Activated CD4-positive, CD25-positive, alpha-beta regulatory T cell treated with anti-CD3 and anti-CD28 coated beads, Interleukin-2, amount 50 U/mL, for 16 hours (primary cell): Measurements from ENCODE around the gene CAMK1D.
"Not testable (repeated sequence)": the region's sequence is repeated elsewhere in the genome, so short reads cannot be mapped to it uniquely, and the experiment has no call there.

ENCODE experiments used
- DNase-seq: peaks from one replicate; pipeline ENCODE4 v3.0.0-alpha.2; 2020; ENCODE audit warnings: low read depth, low spot score

Gene CAMK1D

DNA sequence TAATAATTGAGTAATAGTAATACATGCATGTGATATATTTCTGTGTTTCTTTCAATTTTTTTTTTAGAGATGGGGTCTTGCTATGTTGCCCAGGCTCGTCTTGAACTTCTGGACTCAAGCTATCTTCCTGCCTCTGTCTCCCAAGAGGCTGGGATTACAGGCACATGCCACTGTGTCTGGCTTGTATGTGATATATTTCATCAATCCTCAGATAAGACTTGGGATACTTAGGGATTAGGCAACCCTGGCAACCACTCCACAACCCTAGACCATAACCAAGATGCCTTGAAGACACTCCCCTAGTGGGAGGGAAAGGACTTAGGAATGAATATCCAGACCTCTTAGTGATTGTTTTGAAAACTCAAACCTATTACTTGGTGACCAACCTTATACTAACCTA, 497.4 kb downstream of the CAMK1D start:
- DNase-seq = no peak

DNA sequence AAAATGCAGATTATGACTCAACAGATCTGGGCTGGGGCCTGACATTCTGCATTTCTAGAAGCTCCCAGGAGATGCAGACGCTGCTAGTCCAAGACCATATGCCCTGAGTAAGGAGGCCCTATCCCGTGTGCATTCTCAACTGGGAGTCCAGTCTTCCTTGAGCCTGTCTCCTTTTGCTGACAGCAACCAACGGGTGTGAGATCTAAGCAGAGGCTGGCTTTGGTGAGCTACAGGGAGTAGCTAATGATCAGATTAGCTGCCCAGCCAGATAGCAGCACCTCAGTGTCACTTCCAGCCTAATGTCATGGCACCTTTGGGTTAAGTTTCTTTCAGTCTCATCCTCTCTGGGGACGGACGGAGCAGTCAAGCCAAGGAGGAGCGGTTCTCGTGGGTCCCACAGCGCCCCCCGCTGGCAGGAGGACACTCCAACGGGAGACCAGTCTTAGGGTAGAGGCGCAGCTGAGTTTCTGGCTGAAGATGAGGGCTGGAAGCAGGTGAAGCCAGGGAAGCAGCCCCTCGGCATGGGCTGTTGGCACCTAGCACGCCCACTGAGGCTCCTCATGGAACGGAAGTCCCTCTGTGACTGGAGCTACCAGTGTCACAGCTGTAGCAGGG, 498.1 kb downstream of the CAMK1D start:
- DNase-seq = no peak

DNA sequence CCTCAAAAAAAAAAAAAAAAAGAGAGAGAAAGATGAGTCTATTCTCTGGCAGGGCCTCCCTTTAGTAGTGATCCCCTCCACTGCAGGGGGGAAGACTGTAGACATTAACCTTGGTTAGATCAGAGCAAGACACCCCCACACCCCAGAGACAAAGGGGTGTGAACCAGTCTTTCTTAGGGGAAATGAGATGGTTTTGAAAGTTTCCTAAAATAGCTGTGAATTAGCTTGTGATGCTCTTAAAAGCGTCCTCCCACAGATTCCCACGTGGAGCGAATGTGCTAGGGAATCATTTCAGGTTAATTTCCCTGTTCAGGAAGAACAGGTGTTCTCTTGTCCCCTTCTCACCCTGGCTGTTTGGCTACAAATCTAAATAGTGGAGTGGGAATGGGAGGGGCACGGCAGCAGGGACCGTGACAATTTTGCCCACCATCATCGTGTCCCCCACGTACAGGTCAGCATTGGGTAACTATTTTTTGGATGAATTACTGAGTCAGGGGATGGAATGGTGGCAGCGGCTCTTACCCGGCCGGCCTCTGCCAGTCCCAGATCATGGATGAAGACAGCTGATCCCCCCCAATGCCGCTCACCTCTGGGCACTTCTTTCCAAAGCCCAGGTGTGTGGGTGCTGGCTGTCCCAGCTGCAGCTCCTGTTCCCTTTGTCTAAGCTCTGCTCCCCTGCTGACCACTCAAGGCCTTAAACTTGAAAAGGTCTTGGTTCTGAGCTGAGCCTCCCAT, 499.3 kb downstream of the CAMK1D start:
- no peak for DNase-seq

GRCh38 chr10:12849319-12850181, 500.2 kb downstream of the CAMK1D start:
- no peak for DNase-seq

GRCh38 chr10:12852687-12853086, 503.3 kb downstream of the CAMK1D start:
- DNase-seq = no peak

DNA sequence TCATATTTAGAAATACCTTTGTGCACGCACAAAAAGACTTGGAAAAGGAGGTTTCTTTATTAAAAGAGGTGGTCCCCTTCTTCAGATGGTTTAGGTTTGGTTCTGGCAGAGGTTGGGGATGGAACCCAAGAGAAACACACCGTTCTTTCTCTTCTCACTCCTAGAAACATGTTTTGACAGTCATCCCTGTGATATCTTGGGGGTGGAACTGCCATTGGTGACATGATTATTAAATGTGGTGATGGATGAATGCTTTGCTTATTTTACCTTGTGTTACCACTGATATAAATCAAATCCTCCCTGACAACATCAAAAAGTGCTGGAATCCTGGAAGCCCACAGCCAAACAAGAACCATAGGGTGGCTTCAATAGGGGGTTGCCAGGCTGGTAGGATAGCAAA, 505.6 kb downstream of the CAMK1D start:
- DNase-seq = no peak

GRCh38 chr10:12862459-12862858, 513.1 kb downstream of the CAMK1D start:
- no peak for DNase-seq

DNA sequence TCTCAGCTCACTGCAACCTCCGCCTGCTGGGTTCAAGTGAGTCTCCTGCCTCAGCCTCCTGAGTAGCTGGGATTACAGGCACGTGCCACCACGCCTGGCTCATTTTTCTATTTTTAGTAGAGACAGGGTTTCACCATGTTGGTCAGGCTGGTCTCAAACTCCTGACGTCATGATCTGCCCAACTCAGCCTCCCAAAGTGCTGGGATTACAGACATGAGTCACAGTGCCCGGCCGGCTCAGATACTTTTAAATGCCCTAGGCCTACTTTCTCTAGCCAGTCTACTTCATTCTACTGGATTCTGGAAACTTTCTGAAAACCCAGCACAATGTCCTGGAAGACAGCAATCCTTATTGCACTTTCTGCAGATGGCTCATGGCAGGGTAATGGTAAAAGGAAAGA, 516.2 kb downstream of the CAMK1D start:
- DNase-seq = not testable (repeated sequence)

- DNase-seq = no peak
These were observed 518.9 kb downstream of the CAMK1D start for GRCh38 chr10:12868229-12868628.

GRCh38 chr10:12869427-12869826, 520.1 kb downstream of the CAMK1D start:
- no peak for DNase-seq

- no peak for DNase-seq
These were observed 523.2 kb downstream of the CAMK1D start for GRCh38 chr10:12872577-12872976.

- no peak for DNase-seq
These were observed 523.8 kb downstream of the CAMK1D start for GRCh38 chr10:12873172-12873571.

DNA sequence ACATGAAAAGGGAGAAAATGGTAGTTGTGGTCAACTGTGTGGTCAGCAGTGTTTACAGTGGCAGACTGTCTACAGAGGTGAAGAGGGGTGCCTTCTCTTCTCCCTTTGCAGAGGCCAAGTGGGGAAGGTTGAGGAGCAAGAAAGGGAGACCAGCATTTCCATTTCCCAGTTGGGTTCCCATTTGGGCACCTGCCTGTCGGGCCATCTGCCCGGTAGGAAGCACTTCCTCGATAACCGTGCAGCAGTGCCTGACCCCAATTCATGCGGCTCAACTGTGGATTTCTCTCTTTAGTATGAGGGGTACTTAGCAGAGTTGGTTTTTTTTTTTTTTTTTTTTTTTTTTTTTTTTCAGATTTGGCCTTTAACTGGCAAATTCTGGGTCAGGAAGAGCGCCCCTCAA, 525.2 kb downstream of the CAMK1D start:
- no peak for DNase-seq

GRCh38 chr10:12875100-12875499, 525.8 kb downstream of the CAMK1D start:
- DNase-seq = no peak

DNA sequence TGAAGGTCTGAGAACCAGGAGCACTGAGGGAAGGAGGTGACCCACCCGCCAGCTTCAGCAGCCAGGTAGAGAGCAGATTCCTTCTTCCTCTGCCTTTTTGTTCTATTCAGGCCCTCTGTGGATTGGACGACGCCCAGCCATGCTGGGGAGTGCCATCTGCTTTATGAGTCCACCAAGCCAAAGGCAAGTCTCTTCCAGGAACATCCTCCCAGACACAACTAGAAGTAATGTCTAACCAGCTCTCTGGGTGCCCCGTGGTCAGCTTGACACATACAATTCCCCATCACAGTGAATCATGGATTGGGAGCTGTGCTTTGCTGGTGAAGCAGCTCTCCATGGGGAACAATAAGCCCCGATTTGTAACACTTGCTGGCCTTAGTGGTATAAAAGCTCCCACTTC, 526.9 kb downstream of the CAMK1D start:
- no peak for DNase-seq

DNA sequence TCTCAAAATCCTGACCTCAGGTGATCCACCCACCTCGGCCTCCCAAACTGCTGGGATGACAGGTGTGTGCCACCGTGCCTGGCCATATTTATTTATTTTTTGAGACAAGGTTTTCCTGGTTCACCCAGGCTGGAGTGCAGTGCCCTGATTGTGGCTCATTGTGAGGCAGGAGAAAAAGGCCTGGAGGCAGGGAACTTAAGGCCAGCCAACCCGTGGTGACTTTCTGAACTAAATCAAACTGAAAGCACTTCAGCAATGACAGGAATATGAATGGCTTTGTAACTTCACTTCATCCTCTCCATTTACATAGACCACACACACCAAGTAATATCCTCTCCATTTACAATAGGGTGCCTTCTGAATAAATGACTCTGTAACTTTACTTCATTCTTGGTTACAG, 527.8 kb downstream of the CAMK1D start:
- no peak for DNase-seq

DNA sequence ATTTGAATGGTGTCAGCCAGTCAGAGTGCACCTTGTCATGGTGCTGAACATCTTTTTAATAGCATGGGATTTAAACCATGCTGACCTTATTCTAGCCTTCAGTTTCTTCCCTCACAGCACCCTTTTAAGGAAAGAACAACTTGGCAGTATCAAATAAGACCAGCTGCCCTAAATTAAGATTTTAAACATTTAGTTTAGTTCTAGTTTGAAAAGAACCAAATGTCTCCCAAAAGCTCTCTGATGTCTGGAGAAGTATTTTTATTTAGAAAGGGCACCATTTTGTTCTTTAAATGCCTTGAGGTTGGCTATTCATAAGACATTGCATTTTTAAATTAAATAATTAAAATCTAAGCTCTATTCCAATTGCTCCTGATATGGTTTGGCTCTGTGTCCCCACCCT, 531.1 kb downstream of the CAMK1D start:
- DNase-seq = no peak

DNA sequence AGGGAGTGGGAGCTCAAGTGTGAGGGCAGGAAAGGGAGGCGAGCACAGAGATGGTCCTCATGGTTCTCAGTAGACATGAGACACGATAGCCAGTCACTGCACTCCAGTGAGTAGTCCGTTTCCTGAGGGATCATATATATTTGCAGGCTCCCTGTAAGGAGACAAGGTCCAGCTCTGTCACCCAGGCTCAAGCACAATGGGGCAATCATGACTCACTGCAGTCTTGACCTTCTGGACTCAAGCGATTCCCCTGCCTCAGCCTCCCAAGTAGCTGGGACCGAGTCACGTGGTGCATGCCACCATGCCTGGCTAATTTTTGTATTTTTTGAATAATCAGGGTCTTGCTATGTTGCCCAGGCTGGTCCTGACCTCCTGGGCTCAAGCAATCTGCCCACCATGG, 535.5 kb downstream of the CAMK1D start:
- no peak for DNase-seq
